GM12873 (cell line): ENCODE measurements around the gene ST6GAL1.

Experiments used
- TF ChIP-seq, protein P1 (sequence below): IDR thresholded peaks from 2 replicates; pipeline ENCODE4 v1.5.1; 2012; ENCODE audit warnings: low read depth, mild to moderate bottlenecking, moderate library complexity, low read length, control low read depth; ENCODE audit not compliant: insufficient read depth; ENCODE audit errors: missing control alignments

ST6GAL1 gene

DNA sequence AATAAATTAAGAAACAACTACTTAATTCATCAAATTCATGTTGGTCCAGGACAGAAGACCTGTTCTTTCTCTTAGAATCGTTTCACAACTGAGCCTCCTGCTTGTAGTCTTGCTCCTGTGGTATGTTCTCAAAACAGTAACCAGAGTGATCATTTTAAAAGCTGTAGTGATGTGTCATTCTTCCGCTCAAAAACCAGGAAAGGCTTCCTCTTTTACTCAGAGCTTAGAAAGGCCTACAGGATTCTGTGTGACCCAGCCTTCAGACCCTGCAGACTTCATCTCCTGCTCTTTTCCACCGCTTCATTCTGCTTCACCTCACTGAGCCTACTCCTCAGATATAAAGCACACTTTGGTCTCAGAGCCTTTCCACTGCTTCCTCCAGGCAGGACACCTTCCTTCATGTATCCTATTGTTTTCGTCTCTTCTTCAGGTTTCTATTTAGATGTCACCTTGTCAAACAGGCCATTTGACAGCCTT is 22.7 kb downstream of the ST6GAL1 start:
- TF ChIP-seq, protein P1, sequence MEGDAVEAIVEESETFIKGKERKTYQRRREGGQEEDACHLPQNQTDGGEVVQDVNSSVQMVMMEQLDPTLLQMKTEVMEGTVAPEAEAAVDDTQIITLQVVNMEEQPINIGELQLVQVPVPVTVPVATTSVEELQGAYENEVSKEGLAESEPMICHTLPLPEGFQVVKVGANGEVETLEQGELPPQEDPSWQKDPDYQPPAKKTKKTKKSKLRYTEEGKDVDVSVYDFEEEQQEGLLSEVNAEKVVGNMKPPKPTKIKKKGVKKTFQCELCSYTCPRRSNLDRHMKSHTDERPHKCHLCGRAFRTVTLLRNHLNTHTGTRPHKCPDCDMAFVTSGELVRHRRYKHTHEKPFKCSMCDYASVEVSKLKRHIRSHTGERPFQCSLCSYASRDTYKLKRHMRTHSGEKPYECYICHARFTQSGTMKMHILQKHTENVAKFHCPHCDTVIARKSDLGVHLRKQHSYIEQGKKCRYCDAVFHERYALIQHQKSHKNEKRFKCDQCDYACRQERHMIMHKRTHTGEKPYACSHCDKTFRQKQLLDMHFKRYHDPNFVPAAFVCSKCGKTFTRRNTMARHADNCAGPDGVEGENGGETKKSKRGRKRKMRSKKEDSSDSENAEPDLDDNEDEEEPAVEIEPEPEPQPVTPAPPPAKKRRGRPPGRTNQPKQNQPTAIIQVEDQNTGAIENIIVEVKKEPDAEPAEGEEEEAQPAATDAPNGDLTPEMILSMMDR: no peak

DNA sequence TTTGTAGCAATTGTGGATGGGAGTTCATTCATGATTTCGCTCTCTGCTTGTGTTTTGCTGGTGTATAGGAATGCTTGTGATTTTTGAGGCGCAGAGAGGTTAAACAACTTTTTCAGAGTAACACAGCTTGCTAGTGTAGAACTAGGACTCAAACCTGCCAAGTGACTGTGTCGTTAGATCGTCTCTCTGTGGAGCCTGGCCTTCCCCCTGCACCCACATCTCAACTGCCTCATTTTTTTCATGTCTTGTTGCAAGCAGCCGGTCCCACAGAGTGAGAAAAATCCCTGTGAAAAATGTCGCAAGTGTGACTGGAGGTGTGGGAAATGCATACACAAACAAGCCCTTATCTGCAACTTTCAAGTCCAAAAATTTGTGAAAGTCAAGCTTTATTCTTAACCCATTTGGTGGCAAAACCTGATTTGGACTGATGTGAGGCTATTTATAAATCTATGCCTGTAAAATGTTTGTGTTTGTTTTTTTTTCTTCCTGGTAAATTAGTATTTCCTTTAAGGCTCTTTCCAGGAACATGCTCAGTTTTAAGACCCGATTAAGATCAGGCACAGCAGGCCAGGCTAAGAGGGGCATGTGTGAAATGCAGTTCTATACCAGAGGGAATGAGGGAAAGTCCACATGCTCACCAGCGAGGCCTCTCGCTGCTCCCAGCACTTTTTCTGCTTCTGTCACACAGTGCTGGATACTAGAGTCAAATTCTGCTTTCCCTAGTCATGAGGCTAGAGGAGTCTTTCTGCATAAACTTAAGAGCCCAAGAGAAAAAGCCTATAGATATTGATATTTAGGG is 25.8 kb downstream of the ST6GAL1 start:
- TF ChIP-seq, protein P1: no peak

DNA sequence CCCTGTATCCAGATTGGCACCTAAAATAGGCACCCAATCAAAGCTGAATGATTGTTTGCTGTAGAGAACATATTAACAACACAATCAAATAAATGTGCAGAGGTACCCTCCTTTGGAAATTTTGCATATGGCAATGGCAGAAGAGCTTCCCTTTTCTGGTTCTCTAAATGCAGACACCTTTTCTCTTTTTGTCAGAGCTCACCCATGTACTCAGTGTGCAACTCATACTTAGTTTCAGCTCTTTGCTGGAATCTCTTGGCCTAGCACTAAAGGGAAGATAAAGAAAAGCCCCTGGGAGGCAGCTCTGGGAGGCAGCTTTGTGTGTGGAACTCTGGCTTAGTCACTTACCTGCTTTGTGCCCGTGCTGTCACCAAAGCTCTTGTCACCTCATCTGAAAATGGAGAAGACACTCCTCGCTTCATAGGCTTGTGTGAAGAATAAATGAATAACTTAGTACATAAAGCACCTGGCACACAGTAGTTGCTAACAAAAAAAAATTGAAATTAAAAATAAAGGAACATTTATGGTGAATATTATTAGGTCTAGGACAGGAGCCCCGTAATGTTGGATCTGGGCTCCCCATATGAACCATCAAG is 28.8 kb downstream of the ST6GAL1 start:
- TF ChIP-seq, protein P1: no peak

DNA sequence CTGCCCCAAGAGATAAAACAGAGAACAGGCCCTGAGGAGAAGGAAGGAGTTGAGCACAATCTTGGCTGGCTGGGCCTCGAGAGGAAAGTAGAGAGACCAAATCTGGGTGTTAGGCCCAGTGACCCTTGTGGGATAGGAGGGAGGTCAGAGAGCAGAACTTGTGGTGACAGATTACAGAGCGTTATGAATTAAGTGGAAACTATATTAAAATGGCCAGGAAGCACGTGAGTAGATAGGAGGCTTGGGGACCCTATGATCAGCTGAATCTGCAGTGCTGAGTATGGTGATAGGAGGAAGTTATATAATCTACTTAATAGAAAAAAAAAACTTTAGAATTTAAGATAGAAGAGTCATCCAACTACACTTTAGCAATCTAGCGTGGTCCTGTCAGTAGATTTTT is 30.0 kb downstream of the ST6GAL1 start:
- TF ChIP-seq, protein P1: no peak

DNA sequence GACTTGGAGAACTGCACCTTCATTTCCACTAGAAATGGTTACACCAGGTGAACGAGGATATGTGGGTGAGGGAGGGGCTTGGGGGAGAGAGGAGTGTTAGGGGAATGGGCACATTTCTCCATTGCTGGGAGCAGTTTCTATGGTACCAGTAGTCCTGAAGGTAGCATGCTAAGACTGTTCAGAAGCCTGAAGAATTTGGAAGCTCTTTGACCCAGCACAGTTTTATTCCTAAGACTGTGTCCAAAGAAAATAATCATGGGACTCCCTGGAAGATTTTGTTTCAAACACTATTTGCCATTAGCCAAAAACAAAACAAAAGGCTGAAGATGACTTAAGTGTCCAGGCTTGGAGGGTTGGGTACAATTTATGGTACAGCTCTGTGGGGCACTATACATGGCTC is 32.1 kb downstream of the ST6GAL1 start:
- TF ChIP-seq, protein P1: no peak

DNA sequence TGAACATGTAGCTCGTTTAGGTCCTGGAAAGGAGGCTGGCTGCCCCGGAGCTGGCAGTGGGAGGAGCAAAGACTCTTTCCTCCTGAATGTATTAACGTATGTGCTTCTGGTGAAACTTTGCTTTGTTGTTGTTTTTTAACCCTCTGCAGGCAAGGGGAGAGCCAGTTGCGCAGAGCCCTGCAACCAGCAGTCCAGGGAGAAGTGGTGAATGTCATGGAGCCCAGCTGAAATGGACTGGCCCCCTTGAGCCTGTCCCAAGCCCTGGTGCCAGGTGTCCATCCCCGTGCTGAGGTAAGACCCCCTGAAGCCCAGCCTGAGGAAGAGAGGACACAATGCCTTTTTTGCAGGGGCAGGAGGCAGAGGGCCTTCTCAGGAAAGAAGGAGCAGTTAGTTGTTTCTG is 33.3 kb downstream of the ST6GAL1 start:
- TF ChIP-seq, protein P1: no peak

DNA sequence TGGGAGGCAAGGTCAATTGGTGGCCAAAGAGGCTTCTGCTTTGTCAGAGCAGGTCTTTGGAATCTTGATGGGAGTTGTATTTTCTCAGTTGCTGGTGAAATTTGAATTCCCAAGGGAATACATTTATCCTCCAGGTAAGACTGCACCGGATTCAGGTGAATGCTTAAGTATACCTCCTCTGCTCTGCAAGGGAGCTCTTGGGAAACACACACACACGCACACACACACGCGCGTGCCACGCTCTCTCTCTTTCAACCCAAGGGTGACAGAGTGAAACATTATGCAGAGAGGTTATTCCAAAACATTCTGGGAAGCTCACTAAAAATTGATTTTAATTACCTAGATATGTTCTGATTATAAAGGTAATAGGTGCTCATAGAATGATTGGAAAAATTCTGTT is 33.7 kb downstream of the ST6GAL1 start:
- TF ChIP-seq, protein P1: no peak
